ENCODE measurements around the gene TSEN2.
"Not testable (repeated sequence)": the region's sequence is repeated elsewhere in the genome, so short reads cannot be mapped to it uniquely, and the experiment has no call there.

Gene TSEN2

GRCh38 chr3:12452361-12453330, 31.6 kb upstream of the TSEN2 start:
- DNase-seq: no peak

- no peak for DNase-seq
These were observed 30.0 kb upstream of the TSEN2 start for GRCh38 chr3:12454076-12454815.

- no peak for DNase-seq
These were observed 29.5 kb upstream of the TSEN2 start for GRCh38 chr3:12454816-12455121.

- DNase-seq: no peak
These were observed 28.5 kb upstream of the TSEN2 start for GRCh38 chr3:12455740-12456139.

- DNase-seq: no peak
These were observed 27.8 kb upstream of the TSEN2 start for GRCh38 chr3:12456441-12456840.

- not testable (repeated sequence) for DNase-seq
These were observed 26.9 kb upstream of the TSEN2 start for GRCh38 chr3:12457380-12457779.

- no peak for DNase-seq
These were observed 25.4 kb upstream of the TSEN2 start for GRCh38 chr3:12458901-12459300.

- no peak for DNase-seq
These were observed 24.2 kb upstream of the TSEN2 start for GRCh38 chr3:12460127-12460526.

- DNase-seq: no peak
These were observed 23.1 kb upstream of the TSEN2 start for GRCh38 chr3:12461097-12461649.

- DNase-seq: no peak
These were observed 21.9 kb upstream of the TSEN2 start for GRCh38 chr3:12462159-12462947.

GRCh38 chr3:12463686-12464085, 20.6 kb upstream of the TSEN2 start:
- no peak for DNase-seq

- DNase-seq: no peak
These were observed 20.1 kb upstream of the TSEN2 start for GRCh38 chr3:12464181-12464580.

GRCh38 chr3:12465151-12465835, 19.0 kb upstream of the TSEN2 start:
- no peak for DNase-seq

- no peak for DNase-seq
These were observed 18.4 kb upstream of the TSEN2 start for GRCh38 chr3:12465836-12466225.

- no peak for DNase-seq
These were observed 16.5 kb upstream of the TSEN2 start for GRCh38 chr3:12467746-12468145.

GRCh38 chr3:12468276-12468675, 16.0 kb upstream of the TSEN2 start:
- DNase-seq: no peak

GRCh38 chr3:12468757-12469156, 15.5 kb upstream of the TSEN2 start:
- DNase-seq: no peak

GRCh38 chr3:12469222-12469621, 15.1 kb upstream of the TSEN2 start:
- DNase-seq: not testable (repeated sequence)

GRCh38 chr3:12470111-12470510, 14.2 kb upstream of the TSEN2 start:
- DNase-seq: no peak

- no peak for DNase-seq
These were observed 13.6 kb upstream of the TSEN2 start for GRCh38 chr3:12470680-12471079.

GRCh38 chr3:12471241-12471640, 13.0 kb upstream of the TSEN2 start:
- no peak for DNase-seq

GRCh38 chr3:12472000-12472610, 12.2 kb upstream of the TSEN2 start:
- DNase-seq: no peak
